HL-60/S4 treated with retinoic acid at 250 ng/mL for 4 days and 3 days (cell line): ENCODE results near the gene CIZ1.
"Not testable (repeated sequence)": the region's sequence is repeated elsewhere in the genome, so short reads cannot be mapped to it uniquely, and the experiment has no call there.

Source experiments
- in situ Hi-C: fragments of 300-500 bp; cut with MboI; formaldehyde crosslinking; loops from 2 replicates; pipeline ENCODE4 v1.7.0; 2022; ENCODE audit warnings: low sequenced_read_pairs

Gene CIZ1

DNA sequence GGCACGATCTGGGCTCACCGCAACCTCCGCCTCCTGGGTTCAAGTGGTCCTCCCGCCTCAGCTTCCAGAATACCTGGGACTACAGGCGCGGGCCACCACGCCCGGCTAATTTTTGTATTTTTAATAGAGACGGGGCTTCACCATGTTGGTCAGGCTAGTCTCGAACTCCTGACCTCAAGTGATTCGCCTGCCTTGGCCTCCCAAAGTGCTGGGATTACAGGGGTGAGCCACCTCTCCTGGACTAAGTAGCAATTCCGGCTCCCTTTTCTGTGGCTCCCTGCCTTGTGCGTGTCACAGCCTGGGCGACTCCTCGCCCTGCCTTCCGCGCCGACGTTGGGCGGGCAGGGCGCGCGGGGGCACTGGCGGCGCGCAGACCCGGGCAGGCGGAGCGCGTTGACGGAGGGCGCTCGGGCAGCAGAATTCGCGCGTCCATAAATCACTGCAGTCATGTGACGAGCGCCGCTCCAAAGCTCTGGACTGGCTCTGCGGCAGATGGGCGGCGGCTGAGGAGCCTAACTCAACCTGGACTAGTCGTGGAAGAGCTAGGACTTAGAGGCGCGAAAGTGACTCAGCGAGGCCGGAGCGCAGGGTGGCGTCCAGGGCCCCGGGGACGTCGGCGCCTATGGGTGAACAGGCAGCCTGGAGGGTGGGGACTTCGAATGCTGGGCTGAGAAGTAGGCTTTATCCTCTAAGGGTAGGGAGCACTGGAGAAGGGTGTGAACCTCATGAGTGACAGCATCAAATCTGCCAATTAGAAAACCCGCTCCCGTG is 1.4 kb upstream of the CIZ1 start:
- in situ Hi-C loops = no loop called here

DNA sequence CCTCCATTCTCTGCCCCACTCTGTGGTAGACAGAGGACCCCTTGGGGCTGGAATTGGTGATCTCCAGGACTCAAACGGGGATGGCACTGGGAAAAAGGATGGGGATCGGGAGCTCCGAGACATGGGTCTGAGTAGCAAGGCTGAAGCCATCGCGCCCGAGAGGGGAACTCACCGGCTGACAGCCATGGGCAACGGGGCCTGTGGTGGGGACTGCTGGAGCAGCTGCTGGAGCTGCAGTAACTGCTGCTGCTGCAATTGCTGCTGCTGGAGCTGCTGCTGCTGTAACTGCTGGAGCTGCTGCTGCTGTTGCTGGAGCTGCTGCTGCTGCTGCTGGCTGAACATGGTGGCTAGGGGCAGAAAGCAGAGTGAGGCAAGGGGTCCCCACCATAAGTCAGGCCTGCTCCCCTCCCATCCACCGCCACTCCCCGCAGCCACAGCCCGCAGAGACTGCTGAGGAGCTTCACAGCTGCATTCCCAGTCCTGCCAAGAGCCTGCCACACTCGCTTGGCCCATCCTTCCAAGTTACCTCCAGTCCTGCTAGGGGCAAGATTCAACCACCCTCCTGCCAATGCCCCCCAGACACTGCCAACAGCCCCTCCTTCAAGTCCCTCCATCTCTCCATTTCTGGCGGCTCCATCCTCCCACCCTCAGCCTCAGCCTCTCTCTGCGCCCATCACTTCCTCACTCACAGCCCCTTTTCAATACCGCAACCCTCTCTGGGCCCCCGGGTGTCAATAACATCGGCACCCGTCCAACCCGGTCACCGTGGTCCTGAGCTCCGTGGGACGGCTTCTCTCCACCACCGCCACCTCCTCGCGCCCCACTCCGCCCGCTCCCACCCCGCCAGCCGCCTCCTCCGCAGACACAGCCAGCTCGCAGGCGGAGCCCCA is 611 bp downstream of the CIZ1 start:
- in situ Hi-C loops = no loop called here

DNA sequence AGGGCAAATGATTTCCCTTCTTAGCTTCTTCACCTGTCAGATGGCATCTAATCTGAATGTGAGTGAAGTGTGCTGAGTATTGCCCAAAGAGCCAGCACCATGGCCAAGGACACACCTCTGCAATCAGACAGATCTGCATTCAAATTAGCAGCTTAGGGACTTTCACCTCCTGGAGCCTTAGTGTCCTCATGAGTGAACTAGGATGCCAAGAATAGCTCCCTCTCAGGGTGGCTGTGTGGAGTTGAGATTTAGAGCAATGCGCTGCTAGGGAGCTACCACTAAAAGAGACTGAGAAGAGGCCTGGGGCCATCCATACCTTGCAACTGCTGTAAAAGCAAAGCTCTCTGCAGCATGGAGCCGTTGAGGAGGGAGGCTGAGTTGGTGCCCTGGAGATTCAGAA is 1.4 kb downstream of the CIZ1 start:
- in situ Hi-C loops = no loop called here

DNA sequence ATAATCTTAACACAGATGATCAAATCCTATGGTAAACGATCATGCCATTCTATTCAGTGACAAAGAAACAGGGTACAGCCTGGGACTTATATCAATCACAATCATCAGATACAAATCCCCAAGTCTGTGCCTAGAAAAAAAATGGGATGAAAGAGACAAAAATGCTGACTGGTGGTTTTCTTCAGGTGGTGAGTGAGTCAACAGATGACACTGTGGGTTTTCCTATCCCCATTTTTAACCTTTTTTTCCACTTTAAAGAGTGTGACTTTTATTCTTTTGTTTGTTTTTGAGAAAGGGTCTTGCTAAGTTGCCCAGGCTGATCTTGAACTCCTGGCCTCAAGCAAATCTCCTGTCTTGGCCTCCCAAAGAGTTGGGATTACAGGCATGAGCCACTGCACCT is 3.2 kb downstream of the CIZ1 start:
- in situ Hi-C loops = no loop called here

DNA sequence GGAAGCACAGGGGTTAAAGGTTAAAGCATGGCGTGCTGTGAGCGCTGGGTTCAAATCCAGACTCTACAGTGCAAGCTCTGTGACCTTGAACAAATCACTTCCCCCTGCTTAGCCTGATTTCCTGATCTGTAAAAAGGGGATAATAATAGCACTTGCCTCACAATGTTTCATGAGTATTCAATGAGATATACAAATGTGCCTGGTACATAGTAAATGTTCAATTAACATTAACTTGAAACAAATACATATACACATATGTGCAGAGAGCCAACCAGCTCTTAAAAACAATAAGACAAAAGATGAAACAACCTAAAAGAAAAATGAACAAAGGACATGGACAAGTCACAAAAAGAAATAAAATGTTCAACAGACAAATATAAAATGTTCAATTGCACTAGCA is 4.0 kb downstream of the CIZ1 start:
- in situ Hi-C loops = no loop called here

DNA sequence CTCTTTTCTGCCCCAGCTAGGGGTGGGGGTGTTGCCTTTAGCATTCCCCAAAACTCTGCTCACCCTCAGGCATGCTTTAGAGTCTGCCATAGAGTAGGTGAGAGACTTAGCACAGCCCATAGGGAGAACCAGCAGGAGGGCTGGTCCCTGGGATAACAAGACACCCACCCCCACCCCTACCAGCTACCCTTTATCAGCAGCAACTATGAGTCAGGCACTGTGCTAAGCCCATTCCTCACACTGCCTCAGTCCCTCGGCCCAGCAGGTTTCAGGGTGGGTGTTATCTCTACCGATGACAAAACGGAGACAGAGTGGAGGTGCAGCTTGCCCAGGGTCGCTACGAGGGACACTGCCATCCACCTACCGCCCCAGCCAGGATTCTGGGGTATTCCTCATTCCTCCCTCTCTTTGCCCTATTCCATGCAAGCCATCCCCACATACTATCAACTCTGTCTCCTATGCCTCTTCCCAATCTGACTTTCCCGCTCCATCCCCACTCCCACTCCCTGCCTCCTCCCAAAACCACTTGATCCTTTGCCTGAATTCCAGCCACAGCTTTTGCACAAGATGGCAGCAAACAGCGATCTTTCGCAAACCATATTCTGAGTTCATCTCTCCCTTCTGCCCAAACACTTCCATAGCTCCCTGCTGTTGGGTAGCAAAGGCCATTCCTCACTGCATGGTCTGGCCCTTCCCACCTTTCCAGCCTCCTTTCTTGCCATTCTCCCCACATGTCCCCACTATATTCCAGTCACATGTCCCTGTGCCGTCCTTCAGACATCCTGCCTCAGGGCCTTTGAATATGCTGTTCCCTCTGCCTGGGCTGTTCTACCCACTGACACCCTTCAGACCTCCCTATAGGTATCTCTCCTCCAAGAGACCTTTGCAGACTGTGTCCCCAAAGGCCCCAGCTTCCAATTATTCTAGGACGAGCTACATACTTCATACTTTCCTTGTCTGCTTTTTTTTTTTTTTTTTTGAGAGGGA is 5.1 kb downstream of the CIZ1 start:
- in situ Hi-C loops = no loop called here

DNA sequence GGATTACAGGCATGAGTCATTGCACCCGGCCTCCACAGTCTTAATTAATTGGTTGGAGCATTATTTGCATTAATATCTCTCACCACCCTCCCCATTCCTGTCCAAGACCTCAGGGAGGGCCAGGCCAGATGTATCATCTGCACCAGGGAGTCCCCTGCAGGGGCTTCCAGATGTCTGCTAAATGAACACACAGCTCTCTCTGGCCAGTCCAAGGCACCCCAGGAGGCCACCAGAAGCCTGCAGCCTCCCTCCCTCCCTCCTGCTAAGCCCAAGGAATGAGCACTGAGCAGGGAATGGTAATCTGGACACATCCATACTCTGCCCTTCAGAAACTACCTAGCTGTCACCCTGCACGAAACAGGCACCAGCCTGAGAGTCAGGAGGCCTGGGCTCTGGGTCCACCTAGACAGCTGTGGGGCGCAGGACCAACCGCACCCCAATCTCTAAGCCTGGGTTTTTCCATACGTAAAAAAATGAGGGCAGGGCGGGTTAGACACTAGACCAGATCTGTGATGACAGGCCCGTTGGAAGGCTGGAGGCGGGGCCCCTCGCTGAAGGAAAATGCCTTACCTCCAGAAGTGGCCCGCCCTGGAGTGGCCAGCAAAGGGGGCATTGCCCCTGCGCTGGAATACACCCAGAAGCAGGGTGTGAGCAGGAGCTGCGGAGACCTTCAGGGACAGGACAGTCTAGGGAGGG is 8.3 kb downstream of the CIZ1 start:
- in situ Hi-C loops = no loop called here

DNA sequence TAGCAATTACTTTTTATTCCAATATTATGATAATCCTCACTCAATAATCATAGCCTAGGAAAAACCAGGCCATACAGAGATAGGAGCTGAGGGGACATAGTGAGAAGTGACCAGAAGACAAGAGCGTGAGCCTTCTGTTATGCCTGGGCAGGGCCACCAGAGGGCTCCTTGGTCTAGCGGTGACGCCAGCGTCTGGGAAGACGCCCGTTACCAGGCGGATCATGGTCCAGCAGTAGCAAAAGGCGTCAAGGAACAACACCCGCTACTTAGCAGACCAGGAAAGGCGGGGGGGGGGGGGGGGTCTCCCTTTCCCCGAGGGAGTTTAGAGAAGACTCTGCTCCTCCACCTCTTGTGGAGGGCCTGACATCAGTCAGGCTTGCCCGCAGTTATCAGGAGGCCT is 9.9 kb downstream of the CIZ1 start:
- in situ Hi-C loops = not testable (repeated sequence)

DNA sequence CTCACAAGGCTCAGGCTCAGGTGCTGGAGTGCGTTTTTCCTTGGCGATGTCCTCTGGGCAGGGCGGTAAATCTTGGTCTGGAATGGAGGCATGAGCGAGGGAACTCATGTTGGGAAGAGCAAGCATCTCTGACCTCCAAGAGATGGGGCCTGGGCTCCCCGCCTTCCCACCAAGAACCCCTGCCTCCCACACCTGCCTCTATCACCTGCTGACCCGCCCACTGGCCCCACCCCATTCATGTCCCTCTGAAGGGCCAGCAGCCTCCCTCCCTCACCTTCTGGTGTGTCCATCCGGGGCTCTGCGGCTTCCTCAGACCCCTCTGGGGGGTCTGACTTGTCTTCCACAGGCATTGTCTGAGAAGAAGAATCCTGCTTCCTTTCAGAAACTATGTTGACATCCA is 10.9 kb downstream of the CIZ1 start:
- in situ Hi-C loops = no loop called here

DNA sequence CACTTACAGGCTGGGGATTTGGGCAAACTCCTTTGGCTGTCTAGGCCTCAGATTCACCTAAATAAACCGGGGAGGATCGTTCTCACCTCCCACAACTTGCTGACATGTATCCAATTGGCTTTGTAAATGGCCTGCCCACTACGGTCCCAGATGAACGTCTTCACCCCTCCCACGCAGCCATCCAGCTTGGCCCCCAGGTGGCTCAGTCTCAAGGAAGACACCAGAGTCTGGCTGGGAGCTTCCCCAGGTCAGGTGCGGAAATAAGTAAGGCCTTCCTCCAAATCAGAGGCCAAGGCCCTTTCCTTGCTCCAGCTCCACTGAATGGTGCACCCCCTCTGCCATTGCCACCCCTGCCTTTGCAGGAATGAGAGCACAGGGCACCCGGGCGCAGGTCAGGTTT is 11.4 kb downstream of the CIZ1 start:
- in situ Hi-C loops = no loop called here

DNA sequence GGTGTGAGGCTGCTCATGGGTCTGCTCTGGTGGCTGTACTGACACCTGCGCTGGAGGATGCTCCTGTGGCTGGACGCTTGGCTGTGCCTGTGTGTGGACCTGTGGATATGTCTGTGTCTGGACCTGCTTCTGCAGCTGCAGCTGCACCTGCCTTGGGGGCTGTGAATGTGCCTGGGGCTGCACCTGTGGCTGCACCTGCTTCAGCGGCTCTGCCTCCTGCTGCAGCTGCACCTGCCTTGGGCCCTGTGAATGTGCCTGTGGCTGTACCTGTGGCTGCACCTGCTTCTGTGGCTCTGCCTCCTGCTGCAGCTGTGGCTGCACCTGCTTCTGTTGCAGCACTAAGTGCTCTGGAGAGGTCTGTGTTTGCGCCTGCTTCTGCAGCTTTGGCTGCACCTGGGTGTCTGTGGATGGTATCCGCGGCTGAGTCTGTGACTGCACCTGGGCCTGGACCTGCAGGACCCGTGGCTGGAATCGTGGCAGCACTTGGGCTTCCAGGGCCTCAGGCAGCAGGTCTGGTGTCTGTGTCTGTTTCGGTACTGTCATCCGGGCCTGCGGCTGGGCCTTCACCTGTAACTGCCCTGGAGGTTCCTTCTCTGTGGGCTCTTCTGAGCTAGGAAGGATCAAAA is 12.5 kb downstream of the CIZ1 start:
- in situ Hi-C loops = no loop called here

DNA sequence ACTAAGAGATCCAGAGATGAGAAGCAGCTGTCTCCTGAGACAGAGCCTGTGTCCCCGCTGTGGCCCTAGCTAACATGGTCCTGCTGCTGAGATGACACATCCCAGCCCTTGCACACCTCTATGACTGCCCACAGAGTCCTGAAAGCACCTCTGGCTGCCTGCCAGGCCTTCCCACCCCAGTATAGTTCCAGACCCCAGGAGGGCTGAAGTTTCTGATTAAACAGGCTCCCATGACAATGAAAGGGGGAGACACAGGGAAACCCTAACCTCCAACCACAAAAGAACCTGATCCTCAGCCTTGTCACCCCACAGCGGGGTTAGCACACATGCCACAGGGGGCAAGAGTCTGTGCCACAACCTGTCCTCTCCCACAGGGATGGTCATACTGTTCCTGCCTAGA is 15.6 kb downstream of the CIZ1 start:
- in situ Hi-C loops = no loop called here

DNA sequence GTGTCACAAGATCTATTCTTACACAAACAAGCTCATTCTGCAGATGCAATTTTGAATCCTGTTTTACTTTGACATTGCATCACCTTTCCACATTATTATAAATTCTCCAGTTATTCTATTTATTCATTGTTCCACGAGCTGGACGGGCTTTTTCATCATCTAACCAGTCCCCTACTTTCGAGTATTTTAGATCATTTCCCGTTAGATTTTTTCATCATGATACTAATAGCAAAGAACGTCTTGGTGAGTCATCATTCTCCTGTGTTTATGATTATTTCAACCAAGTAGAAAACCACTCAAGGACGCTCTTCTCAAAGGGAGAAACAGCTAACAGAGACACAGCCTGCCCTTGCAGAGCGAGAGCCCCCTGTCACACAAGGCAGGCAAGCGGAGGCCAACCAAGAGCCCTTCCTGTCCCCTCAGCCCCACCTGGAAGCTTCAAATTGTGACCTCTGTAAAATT is 16.2 kb downstream of the CIZ1 start:
- in situ Hi-C loops = no loop called here

DNA sequence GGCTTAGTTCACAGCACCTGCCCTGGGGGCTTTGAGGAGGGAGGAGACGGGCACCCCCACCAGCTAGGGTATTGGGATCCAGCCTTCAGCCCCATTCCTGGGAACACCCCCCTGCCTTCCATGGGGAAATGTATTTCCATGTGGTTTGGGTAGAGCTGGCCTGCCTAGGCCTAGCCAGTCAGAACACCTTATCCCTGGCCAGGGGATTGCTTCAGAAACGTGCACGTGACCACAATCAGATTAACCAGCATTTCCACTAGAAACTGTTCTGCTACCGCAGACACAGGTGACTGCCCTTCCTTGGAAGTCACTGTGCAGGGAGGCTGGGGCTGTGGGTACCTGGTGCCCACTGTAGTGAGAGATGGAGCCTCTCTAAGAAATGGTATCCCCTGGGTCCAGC is 17.3 kb downstream of the CIZ1 start:
- in situ Hi-C loops = no loop called here

DNA sequence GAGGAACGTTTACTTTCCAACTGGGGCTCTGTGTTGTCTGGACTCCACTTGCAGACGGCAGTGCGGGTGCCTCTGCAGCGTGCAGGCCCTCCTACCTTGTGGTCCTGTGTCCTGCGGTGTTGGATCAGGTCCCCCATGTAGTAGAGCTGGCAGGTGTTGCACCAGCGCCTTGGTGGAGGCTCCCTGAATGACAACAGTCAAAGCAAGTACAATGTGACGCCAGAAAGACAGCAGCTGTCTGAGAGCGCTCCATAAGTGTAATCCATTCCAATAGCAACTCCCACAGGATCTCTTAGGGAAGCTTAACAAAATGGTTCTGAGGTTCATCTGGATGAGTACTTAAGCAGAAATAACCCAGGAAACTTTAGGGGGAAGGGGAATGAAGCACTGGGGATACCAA is 21.4 kb downstream of the CIZ1 start:
- in situ Hi-C loops = no loop called here

DNA sequence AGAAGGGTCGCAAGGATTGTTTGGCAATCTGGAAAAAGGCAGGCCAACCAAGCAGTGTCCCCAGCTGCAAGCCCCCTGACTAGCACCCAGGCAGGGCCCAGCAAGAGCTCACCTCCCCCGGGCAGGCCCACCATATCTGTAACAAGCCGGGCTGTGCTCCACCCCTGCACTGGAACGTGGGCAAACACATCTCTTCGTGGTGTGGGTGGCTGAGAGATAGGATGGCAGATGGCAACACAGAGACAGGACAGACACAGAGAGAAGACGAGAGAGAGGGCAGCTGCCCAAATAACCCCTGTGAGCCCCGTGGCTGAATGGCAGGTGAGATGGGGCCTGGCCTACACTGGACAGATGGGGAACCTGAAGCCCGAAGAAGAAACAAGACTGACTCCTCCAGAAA is 21.9 kb downstream of the CIZ1 start:
- in situ Hi-C loops = no loop called here

DNA sequence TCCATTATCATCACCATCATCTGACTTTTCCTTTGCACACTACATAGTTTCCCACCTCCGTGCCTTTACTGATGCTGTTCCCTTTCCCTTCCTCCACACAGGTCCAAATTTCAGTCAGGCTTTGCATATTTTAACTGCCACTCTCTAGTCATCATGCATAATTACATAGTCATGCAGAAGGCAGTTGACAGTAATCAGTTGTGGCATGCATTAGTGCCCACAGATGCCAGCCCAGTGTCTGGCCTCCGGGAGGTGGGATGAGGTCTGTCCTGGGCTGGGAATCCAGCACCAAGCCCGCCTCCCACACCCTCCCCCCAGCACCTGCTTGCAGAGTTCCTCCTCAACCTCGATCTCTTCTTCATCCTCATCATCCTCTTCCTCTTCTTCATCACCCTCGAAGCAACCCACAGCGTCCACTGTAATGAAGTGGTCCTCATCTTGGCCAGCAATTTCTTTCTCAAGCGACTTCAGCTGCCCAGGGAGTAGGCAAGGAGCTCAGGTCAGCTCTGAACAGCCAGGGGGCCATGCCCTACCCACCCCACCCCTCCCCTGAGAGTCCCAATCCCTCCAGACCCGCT is 22.6 kb downstream of the CIZ1 start:
- in situ Hi-C loops = no loop called here

DNA sequence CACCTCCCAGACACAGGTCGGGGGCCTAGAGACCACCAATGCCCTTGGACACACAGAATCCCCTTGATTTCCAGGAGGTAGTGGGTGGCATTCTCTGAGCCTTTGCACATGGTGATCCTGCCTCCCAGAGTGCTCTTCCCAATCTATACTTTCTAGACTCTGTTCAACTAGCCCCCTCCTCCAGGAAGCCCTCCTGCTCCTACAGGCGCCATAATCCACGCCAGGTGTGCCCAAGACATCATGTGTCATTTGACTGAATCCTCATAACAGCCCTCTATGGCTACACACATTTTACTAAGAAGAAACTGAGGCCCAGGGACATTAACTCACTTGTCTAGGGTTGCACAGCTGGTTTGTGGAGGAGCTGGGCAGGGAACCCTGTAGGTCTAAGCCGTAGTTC is 24.2 kb downstream of the CIZ1 start:
- in situ Hi-C loops = no loop called here

DNA sequence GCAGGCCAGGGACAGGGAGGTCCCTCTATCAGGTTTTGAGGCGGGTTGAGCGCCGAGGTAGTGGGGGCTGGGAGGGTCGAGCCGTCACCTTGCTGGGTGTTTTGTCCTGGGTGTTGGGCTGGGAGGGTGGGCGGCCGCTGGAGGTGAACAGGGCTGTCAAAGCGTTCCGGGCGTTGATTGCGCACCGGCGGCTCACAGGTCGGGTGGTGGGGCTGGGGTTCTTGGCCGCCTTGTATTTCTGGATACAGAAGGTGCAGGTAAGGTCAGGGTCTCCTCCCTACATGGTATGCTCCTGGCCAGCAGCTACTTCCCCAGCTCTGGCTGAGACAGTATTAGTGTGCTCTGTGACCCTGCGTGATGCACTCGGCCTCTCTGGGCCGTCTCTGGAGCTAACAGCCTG is 25.2 kb downstream of the CIZ1 start:
- in situ Hi-C loops = no loop called here
